ENCODE measurements around the gene NTNG2. TPM values are rescaled to one million over a fixed set of nuclear protein-coding genes. Genes with fewer than 3 reads are reported as not detected.
"Not testable (repeated sequence)": the region's sequence is repeated elsewhere in the genome, so short reads cannot be mapped to it uniquely, and the experiment has no call there.

The NTNG2 gene
- total RNA-seq, 2 donors from 2014 or later: 0.59 to 1.3 TPM

DNA sequence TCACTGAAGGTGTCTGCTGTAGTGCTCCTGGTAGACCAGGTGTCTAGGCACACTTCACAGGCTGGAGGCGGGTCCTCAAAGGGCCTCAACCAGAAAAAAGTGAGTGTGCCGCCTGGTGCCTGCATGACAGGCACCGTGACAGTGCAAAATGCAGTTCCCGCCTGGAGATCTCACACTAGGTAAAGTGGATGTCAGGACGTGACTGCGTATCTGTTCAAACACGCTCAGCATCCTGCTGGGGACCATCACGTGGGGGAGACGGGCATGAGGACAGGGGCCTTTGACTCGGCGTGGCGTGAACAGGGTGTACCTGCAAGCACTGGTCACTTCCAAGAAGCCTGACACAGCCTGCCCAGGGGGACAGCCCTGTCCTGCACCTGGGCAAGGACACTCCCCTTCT lies 32.3 kb upstream of the NTNG2 start:
- Histone ChIP-seq H3K27ac (no peak overlapping the region), H3K36me3 (no peaks in the 10 kb centered on the region), H3K4me1 (no peaks in the 10 kb centered on the region), H3K4me3 (no peak overlapping the region), H3K9ac (ENCODE audit: low read depth in 2 of 2, low read length in 2 of 2) (no peak overlapping the region), H3K9me3 (no peaks in the 10 kb centered on the region), H3K27me3 (peaks cover 9% of the 10 kb centered on the region)
- intact Hi-C loops (cut with DNase I): no loop called here
- DNase-seq: no peak
- TF ChIP-seq, protein P1, sequence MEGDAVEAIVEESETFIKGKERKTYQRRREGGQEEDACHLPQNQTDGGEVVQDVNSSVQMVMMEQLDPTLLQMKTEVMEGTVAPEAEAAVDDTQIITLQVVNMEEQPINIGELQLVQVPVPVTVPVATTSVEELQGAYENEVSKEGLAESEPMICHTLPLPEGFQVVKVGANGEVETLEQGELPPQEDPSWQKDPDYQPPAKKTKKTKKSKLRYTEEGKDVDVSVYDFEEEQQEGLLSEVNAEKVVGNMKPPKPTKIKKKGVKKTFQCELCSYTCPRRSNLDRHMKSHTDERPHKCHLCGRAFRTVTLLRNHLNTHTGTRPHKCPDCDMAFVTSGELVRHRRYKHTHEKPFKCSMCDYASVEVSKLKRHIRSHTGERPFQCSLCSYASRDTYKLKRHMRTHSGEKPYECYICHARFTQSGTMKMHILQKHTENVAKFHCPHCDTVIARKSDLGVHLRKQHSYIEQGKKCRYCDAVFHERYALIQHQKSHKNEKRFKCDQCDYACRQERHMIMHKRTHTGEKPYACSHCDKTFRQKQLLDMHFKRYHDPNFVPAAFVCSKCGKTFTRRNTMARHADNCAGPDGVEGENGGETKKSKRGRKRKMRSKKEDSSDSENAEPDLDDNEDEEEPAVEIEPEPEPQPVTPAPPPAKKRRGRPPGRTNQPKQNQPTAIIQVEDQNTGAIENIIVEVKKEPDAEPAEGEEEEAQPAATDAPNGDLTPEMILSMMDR (IDR thresholded peaks at IDR 0.05): no peak

DNA sequence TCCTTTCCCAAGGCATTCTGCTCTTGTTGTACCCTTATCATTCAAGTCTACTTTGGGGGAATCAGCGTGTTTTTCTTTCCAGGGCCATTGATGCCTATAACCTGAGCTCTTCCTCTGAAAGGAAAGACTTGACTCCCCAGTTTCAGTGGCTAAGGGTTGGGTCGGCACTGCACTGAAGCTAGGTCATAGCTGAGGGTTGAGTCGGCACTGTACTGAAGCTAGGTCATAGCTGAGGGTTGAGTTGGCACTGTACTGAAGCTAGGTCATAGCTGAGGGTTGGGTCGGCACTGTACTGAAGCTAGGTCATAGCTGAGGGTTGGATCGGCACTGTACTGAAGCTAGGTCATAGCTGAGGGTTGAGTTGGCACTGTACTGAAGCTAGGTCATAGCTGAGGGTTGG lies 27.8 kb upstream of the NTNG2 start:
- H3K27me3 ChIP-seq; intact Hi-C loops (cut with DNase I); H3K36me3 ChIP-seq; H3K4me1 ChIP-seq; H3K9me3 ChIP-seq; H3K9ac ChIP-seq (ENCODE audit: low read depth in 2 of 2, low read length in 2 of 2); H3K27ac ChIP-seq; DNase-seq; H3K4me3 ChIP-seq: not testable (repeated sequence)

DNA sequence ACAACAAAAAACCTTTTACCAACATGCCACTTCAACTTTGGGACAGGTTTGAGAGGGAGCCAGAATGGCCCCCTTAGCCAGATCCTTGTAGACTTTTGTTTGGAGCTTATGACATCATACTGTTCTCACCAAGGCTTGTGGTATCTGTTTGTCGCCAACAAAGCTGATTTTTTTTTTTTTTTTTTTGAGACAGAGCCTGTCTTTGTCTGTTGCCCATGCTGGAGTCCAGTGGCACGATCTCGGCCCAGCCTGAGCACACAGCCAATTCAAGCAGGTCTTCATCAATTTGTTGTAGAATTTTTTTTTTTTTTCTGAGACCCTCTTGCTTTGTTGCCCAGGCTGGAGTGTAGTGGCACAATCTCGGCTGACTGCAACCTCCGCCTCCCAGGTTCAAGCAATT lies 26.4 kb upstream of the NTNG2 start:
- TF ChIP-seq, protein P1 (IDR thresholded peaks at IDR 0.05): no peak
- no peaks in the 10 kb centered on the region for H3K27me3 ChIP-seq
- H3K9me3 ChIP-seq: no peaks in the 10 kb centered on the region
- H3K4me1 ChIP-seq: no peaks in the 10 kb centered on the region
- DNase-seq: no peak
- intact Hi-C loops (cut with DNase I): no loop called here
- H3K27ac ChIP-seq: no peak overlapping the region
- H3K9ac ChIP-seq (ENCODE audit: low read depth in 2 of 2, low read length in 2 of 2): no peak overlapping the region
- no peak overlapping the region for H3K4me3 ChIP-seq
- H3K36me3 ChIP-seq: no peaks in the 10 kb centered on the region

DNA sequence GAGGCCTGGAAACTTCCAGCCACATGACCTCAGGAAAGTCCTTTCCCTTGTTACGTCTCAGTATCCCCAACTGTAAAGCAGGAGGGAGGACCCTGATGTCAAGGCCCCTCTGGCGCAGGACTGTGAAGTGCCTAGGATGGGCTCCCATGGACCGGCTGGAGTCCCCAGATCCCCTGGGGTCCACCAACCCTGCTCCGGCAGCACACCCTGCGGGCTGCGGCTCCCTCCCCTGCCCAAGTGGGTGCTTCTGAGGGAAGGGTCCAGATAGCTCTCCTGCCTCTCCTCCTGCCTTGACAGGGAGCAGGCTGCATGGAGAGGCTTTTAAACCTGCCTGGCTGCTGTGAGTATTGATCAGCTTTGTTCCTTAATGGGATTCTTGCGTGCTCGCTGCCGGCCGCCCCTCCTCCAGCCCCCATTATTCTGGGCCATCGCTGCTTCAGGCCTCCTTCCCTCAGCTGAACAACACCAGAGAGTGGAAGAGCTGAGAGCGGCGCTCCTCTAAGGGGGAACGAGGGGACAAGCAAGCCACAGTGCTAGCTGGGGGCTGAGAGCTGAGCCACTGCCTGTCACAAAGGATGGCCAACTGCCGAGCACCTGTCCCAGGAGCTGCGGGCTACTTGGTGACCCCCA lies 25.6 kb upstream of the NTNG2 start:
- intact Hi-C loops (cut with DNase I): no loop called here
- peaks cover under 1% of the 10 kb centered on the region for H3K27me3 ChIP-seq
- TF ChIP-seq, protein P1 (IDR thresholded peaks at IDR 0.05): no peak
- no peak for DNase-seq
- no peaks in the 10 kb centered on the region for H3K9me3 ChIP-seq
- no peak overlapping the region for H3K4me3 ChIP-seq
- H3K27ac ChIP-seq: no peak overlapping the region
- H3K36me3 ChIP-seq: no peaks in the 10 kb centered on the region
- no peaks in the 10 kb centered on the region for H3K4me1 ChIP-seq
- no peak overlapping the region for H3K9ac ChIP-seq (ENCODE audit: low read depth in 2 of 2, low read length in 2 of 2)

DNA sequence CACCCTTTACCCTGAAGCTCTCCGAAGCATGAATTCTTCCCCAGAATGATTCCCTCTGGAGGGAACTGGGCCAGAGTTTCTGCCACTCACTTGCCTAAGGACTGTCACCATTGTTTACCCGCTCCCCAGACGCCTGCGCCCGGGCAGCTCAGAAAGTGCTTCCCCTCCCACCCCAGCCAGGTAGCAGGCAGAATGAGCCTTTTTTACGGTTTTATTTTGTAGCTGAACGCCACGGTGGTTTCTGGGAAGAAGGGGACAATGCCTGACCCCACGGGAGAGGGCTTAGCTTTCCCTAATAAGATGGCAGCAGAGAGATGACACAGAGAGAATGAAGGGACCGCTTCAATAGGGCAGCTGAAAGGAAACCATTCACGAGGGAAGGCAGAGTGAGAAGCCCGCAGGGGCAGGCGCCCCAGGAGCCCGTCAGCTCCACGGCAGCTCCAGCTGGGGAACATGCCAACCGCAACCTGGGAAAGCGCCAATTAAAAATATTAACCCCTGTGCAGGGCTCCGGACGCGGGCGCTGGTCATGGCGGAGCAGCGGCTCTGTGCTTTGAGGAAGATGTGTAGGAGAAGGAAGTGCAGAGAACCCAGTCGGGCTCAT lies 20.4 kb upstream of the NTNG2 start:
- TF ChIP-seq, protein P1 (IDR thresholded peaks at IDR 0.05): no peak
- no peaks in the 10 kb centered on the region for H3K9me3 ChIP-seq
- no peak overlapping the region for H3K9ac ChIP-seq (ENCODE audit: low read depth in 2 of 2, low read length in 2 of 2)
- no peak overlapping the region for H3K4me3 ChIP-seq
- H3K27me3 ChIP-seq: peaks cover 7% of the 10 kb centered on the region
- no peak overlapping the region for H3K27ac ChIP-seq
- no peaks in the 10 kb centered on the region for H3K36me3 ChIP-seq
- no peak for DNase-seq
- H3K4me1 ChIP-seq: no peaks in the 10 kb centered on the region
- intact Hi-C loops (cut with DNase I): no loop called here

DNA sequence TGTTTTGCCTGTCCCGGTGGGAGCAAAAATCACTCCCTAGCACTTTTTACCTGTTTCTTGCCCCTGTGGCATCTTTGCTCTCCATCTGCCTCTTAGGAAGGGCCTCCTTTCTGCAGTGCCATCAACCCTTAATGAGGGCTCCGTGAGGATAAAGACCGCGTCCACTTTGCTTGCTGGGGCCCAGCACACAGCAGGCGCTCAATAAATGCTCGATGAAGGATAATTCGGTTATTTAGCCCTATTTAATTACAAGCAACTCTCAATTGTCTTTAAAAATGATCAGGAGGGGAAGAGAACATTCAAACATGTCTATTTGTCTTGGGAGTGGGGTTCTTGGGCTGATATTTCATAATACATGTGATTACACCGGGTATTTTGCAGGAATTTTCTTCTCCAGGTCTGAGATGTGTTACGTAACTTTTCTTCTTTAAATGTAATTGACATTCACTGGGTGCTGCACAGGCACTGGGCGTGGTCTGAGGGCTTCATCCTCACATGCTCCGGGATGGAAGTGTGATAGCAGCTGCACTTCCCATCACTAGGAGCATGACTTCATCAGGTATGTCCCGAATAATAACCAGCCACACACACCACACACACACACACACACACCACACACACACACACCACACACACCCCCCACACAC lies 19.8 kb upstream of the NTNG2 start:
- DNase-seq: no peak
- intact Hi-C loops (cut with DNase I): no loop called here
- Histone ChIP-seq H3K4me1 (no peaks in the 10 kb centered on the region), H3K27ac (no peak overlapping the region), H3K9me3 (no peaks in the 10 kb centered on the region), H3K4me3 (no peak overlapping the region), H3K27me3 (peaks cover 7% of the 10 kb centered on the region), H3K9ac (ENCODE audit: low read depth in 2 of 2, low read length in 2 of 2) (no peak overlapping the region), H3K36me3 (no peaks in the 10 kb centered on the region)
- TF ChIP-seq, protein P1 (IDR thresholded peaks at IDR 0.05): no peak
